ENCODE data around the gene VENTX.

- no peak for TF ChIP-seq CTCF (IDR thresholded peaks at IDR 0.05)
- TF ChIP-seq POLR2AphosphoS5 (IDR thresholded peaks at IDR 0.05; ENCODE audit: low read depth, low read length): no peak
These were observed 8.2 kb upstream of the VENTX start for GRCh38 chr10:133229265-133230043.

All from Panc1 (cell line).